GM21515 (cell line): ENCODE results near the gene RPS24.

Experiments
- ATAC-seq: cut with Tn5 transposase; IDR thresholded peaks from one replicate; pipeline ENCODE4 v1.9.1; 2021; ENCODE audit not compliant: unreplicated experiment

RPS24 gene

DNA sequence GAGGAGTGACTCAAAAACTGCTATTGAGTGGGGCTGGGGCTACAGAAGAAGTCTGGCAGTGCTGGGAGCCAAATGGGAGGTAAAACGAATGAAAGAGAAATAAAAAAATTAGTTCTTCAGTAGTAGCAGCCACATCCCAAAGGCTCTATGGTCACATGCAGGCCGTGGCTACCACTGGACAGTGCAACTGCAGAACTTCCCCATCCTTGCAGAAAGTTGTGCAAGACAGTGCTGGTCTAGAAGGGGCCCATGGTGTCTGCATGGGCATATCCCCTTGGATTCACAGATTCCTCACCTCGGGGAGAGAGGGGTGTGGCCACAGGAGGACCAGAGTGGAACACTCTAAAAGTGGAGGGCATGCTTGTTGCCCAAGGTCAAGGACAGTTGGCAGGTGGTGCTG, 47.6 kb downstream of the RPS24 start:
- ATAC-seq: no peak

DNA sequence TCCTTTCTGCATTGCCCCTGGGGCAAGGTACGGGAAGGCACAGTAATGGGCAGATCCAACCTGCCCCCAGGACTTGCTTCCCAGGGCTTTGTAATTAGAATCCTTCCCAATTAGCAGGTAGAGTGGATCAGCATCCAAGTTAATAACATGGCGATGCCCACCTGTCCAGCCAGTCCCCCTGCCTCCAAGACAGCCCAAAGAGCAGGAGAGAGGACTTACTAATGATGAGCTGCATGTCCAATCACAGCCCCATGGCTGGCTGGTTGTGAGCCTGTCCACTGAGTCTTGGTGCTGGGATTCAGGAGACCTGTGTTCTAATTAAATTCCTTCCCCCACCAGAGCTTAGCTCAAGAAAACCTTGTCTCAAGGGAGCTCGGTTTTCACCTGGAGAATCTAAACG, 49.0 kb downstream of the RPS24 start:
- no peak for ATAC-seq
